H1 (cell line): ENCODE results near the gene CHN2. TPM values are rescaled to one million over a fixed set of nuclear protein-coding genes. Genes with fewer than 3 reads are reported as not detected.

Source experiments
- CTCF ChIA-PET: fragments of 300-600 bp; sonication (Branson Sonifier 250); formaldehyde crosslinking; loops from one replicate; lab custom pipeline; 2021; ENCODE audit not compliant: partially characterized antibody; lab: Charles Lee
- POLR2A ChIA-PET: fragments of 300-600 bp; sonication (Branson Sonifier 250); formaldehyde crosslinking; loops from one replicate; lab custom pipeline; 2021; ENCODE audit warnings: inconsistent platforms; ENCODE audit not compliant: partially characterized antibody; lab: Charles Lee
- DNase-seq, 2 experiments: peaks; one replicate each; pipeline versions ENCODE4 v3.0.0 to v3.0.0-alpha.2; 2010 to 2022; ENCODE audit warnings: low spot score in 2 of 2, low read depth in 1 of 2, mixed read lengths in 1 of 2
- FAIRE-seq: peaks from 2 replicates; lab custom pipeline; 2011; peaks lifted over from hg19 to GRCh38; lab: Jason Lieb, UNC
- H2AFZ ChIP-seq: 2 replicates; pipeline ENCODE4 v1.8.1; 2012; ENCODE audit warnings: low read length, inconsistent platforms
- H2AK5ac ChIP-seq: 2 replicates; pipeline ENCODE4 v1.6.1; 2013; ENCODE audit warnings: low read depth, low read length
- H2BK120ac ChIP-seq: replicated peaks from 2 replicates; pipeline ENCODE3; 2013; ENCODE audit warnings: low read depth, low read length, inconsistent platforms
- H2BK12ac ChIP-seq: 2 replicates; pipeline ENCODE4 v1.6.1; 2013; ENCODE audit warnings: low read depth, low read length
- H2BK15ac ChIP-seq: 2 replicates; pipeline ENCODE4 v1.6.1; 2013; ENCODE audit warnings: low read length
- H2BK20ac ChIP-seq: 2 replicates; pipeline ENCODE4 v1.6.1; 2013; ENCODE audit warnings: low read length
- H2BK5ac ChIP-seq: 2 replicates; pipeline ENCODE4 v1.6.1; 2013; ENCODE audit warnings: low read depth, low read length
- H3K14ac ChIP-seq: 2 replicates; pipeline ENCODE4 v1.6.1; 2013; ENCODE audit warnings: inconsistent platforms; ENCODE audit not compliant: insufficient read length
- H3K18ac ChIP-seq: 2 replicates; pipeline ENCODE4 v1.6.1; 2013; ENCODE audit warnings: low read length; ENCODE audit errors: extremely low read depth
- H3K23ac ChIP-seq: 2 replicates; pipeline ENCODE4 v1.6.1; 2013; ENCODE audit warnings: inconsistent platforms; ENCODE audit not compliant: insufficient read length
- H3K23me2 ChIP-seq: 2 replicates; pipeline ENCODE4 v1.6.1; 2013; ENCODE audit warnings: low read depth, low read length
- H3K27ac ChIP-seq: 2 replicates; pipeline ENCODE4 v1.6.1; 2011; ENCODE audit warnings: low read depth, low read length, inconsistent platforms
- H3K27me3 ChIP-seq, 4 experiments: replicated peaks in 1 of 4; 1 replicate in 1 of 4; 2 replicates in 3 of 4; pipeline versions ENCODE4 v1.6.1 to v1.8.1; 2011 to 2013; ENCODE audit warnings: low read length in 3 of 4, mild to moderate bottlenecking in 3 of 4, inconsistent platforms in 2 of 4, mixed read lengths in 2 of 4, moderate library complexity in 1 of 4; ENCODE audit not compliant: control insufficient read depth in 3 of 4, insufficient read depth in 3 of 4; ENCODE audit errors: extremely low read depth in 1 of 4
- H3K36me3 ChIP-seq, 4 experiments: 2 replicates each; pipeline versions ENCODE4 v1.6.1 to v1.8.1; 2011 to 2013; ENCODE audit warnings: mild to moderate bottlenecking in 4 of 4, low read length in 3 of 4, moderate library complexity in 2 of 4, control low read depth in 1 of 4, inconsistent platforms in 1 of 4; ENCODE audit not compliant: insufficient read depth in 4 of 4, control insufficient read depth in 2 of 4
- H3K4ac ChIP-seq: replicated peaks from 2 replicates; pipeline ENCODE3; 2013; ENCODE audit warnings: low read length, low read depth, mixed read lengths, inconsistent platforms; ENCODE audit not compliant: insufficient read length
- H3K4me1 ChIP-seq, 4 experiments: replicated peaks in 1 of 4; 1 replicate in 1 of 4; 2 replicates in 3 of 4; pipeline versions ENCODE4 v1.6.1 to v1.8.1; 2011 to 2013; ENCODE audit warnings: low read length in 3 of 4, inconsistent platforms in 2 of 4, mixed read lengths in 1 of 4; ENCODE audit not compliant: insufficient read depth in 4 of 4, control insufficient read depth in 3 of 4
- H3K4me2 ChIP-seq, 2 experiments: 2 replicates each; pipeline versions ENCODE4 v1.6.1 to v1.8.1; 2011 to 2013; ENCODE audit warnings: low read depth in 2 of 2, low read length in 2 of 2, control low read depth in 1 of 2, inconsistent platforms in 1 of 2, mild to moderate bottlenecking in 1 of 2; ENCODE audit not compliant: insufficient read depth in 1 of 2
- H3K4me3 ChIP-seq, 4 experiments: fragments of 200-600, 300-600 bp in 1 of 4; sonication (generic), shearing (Covaris generic), sonication (Bioruptor Twin) in 1 of 4; 2 replicates each; pipeline versions ENCODE4 v1.5.1 to v1.8.1; 2011 to 2016; ENCODE audit warnings: low read length in 4 of 4, low read depth in 3 of 4, control low read depth in 2 of 4, inconsistent platforms in 2 of 4, mild to moderate bottlenecking in 2 of 4, mixed read lengths in 1 of 4, moderate library complexity in 1 of 4; ENCODE audit not compliant: insufficient read depth in 2 of 4; ENCODE audit errors: extremely low read depth in 1 of 4
- H3K56ac ChIP-seq: replicated peaks from 2 replicates; pipeline ENCODE3; 2013; ENCODE audit warnings: low read depth, mild to moderate bottlenecking, mixed read lengths, low read length, inconsistent platforms; ENCODE audit not compliant: insufficient read length
- H3K79me1 ChIP-seq: 2 replicates; pipeline ENCODE4 v1.6.1; 2013; ENCODE audit warnings: low read depth, low read length, control low read depth
- H3K79me2 ChIP-seq, 2 experiments: 2 replicates each; pipeline versions ENCODE4 v1.6.1 to v1.8.1; 2012 to 2013; ENCODE audit warnings: low read length in 2 of 2, mild to moderate bottlenecking in 2 of 2, inconsistent platforms in 1 of 2; ENCODE audit not compliant: insufficient read depth in 2 of 2, control insufficient read depth in 1 of 2
- H3K9ac ChIP-seq, 4 experiments: replicated peaks in 1 of 4; 1 replicate in 1 of 4; 2 replicates in 3 of 4; pipeline versions ENCODE4 v1.6.1 to v1.8.1; 2011 to 2013; ENCODE audit warnings: low read depth in 3 of 4, low read length in 3 of 4, control low read depth in 2 of 4, mild to moderate bottlenecking in 2 of 4, moderate library complexity in 2 of 4, inconsistent platforms in 1 of 4; ENCODE audit errors: extremely low read depth in 1 of 4
- H3K9me3 ChIP-seq, 2 experiments: 2 replicates each; pipeline versions ENCODE4 v1.6.1 to v1.8.1; 2012 to 2013; ENCODE audit warnings: mild to moderate bottlenecking in 2 of 2, moderate library complexity in 2 of 2, control low read depth in 1 of 2, inconsistent platforms in 1 of 2, low read depth in 1 of 2, low read length in 1 of 2, mixed read lengths in 1 of 2; ENCODE audit not compliant: insufficient read depth in 2 of 2
- H4K20me1 ChIP-seq, 2 experiments: replicated peaks in 1 of 2; 2 replicates each; pipeline versions ENCODE3 to v1.8.1; 2011 to 2013; ENCODE audit warnings: inconsistent platforms in 2 of 2, low read length in 2 of 2, mild to moderate bottlenecking in 1 of 2; ENCODE audit not compliant: insufficient read depth in 2 of 2, control insufficient read depth in 1 of 2
- H4K5ac ChIP-seq: 2 replicates; pipeline ENCODE4 v1.6.1; 2013; ENCODE audit warnings: low read length, low read depth, mixed read lengths, inconsistent platforms; ENCODE audit not compliant: insufficient read length
- H4K8ac ChIP-seq: 2 replicates; pipeline ENCODE4 v1.8.0; 2013; ENCODE audit warnings: mild to moderate bottlenecking, moderate library complexity, low read length, inconsistent platforms; ENCODE audit not compliant: insufficient read depth; ENCODE audit errors: extremely low read depth
- H4K91ac ChIP-seq: replicated peaks from 2 replicates; pipeline ENCODE3; 2013; ENCODE audit warnings: low read length, mixed read lengths, inconsistent platforms; ENCODE audit not compliant: insufficient read length
- WGBS, 2 experiments: shearing (Covaris generic) in 1 of 2; methylation state at CpG; one replicate each; pipeline versions ENCODE4 v1.1.6 to v1.1.7; 2013 to 2015; ENCODE audit warnings: low lambda C conversion rate in 2 of 2, mixed read lengths in 2 of 2, inconsistent platforms in 1 of 2, low coverage in 1 of 2, missing lambda C conversion rate in 1 of 2; ENCODE audit not compliant: insufficient replicate concordance in 2 of 2, insufficient coverage in 1 of 2, insufficient read length in 1 of 2; ENCODE audit errors: extremely low coverage in 1 of 2, missing lambda C conversion rate in 1 of 2; 5-methylcytosine and 5-hydroxymethylcytosine counted together
- polyA plus RNA-seq, 7 experiments: library from polyadenylated mRNA; depleted of rRNA in 3 of 7; stranded (reverse) in 5 of 7; unstranded in 2 of 7; fragments of >200 nt in 5 of 7; fragments of 200-250 nt in 2 of 7; gene quantifications; 1 replicate in 5 of 7; 2 replicates in 1 of 7; 4 replicates in 1 of 7; pipeline versions ENCODE4 v1.2.1 to v1.2.3, GENCODE V29; 2011 to 2013; ENCODE audit warnings: missing spikeins in 2 of 7, mixed read lengths in 2 of 7
- total RNA-seq: library from RNA; stranded (reverse); fragmentation: NEBNext Ultra II Directional; extraction: Animal tissue kit (Norgen Biotek cat#: 25700); gene quantifications from 2 replicates; pipeline ENCODE4 v1.2.1, GENCODE V29; 2021

The CHN2 gene
- total and polyA plus RNA-seq, 2 of the 8 experiments (the other 6 are each of a cell fraction or from before 2014, with no cell fraction given) = 2.9 to 4.8 TPM

GRCh38 chr7:29289156-29290021, 94.8 kb downstream of the CHN2 start:
- no peak overlapping the region for H4K8ac ChIP-seq
- FAIRE-seq = no peak
- no peaks in the 10 kb centered on the region for H3K27me3 ChIP-seq
- H4K20me1 ChIP-seq = no peaks in the 10 kb centered on the region
- H2BK120ac ChIP-seq = peak overlapping the region; percentile 25
- H3K14ac ChIP-seq = no peak overlapping the region
- peak overlapping the region; percentile 83; the same call in 1 of the 2 replicates for H2BK20ac ChIP-seq
- H2BK12ac ChIP-seq = peak overlapping the region; percentile 82
- peak overlapping the region; percentile 12 to 51; a peak in 2 of 4 replicates for H3K4me2 ChIP-seq
- ChIA-PET POLR2A (interaction anchor here (0.8 kb wide), 1 partner anchor 45 kb away, joined by 3 read pairs; no protein-coding TSS in a partner anchor), CTCF (interaction anchor here (10.9 kb wide), 1 partner anchor 9 kb away, joined by 67 read pairs; no protein-coding TSS in a partner anchor)
- peak overlapping the region; percentile 55; the same call in 1 of the 2 replicates for H2BK15ac ChIP-seq
- DNase-seq = no peak
- H3K79me2 ChIP-seq = no peaks in the 10 kb centered on the region
- H3K23me2 ChIP-seq = no peaks in the 10 kb centered on the region
- no peaks in the 10 kb centered on the region for H3K9me3 ChIP-seq
- WGBS, 2 experiments = 80% methylated on average over 15 of the region's 15 CpGs; no CpG with 5 or more reads in 1 of the 2 experiments
- no peaks in the 10 kb centered on the region for H3K36me3 ChIP-seq
- H3K4ac ChIP-seq = no peak overlapping the region
- no peak overlapping the region for H4K5ac ChIP-seq
- no peak overlapping the region for H3K9ac ChIP-seq
- H4K91ac ChIP-seq = peak overlapping the region; percentile 67
- H3K23ac ChIP-seq = no peak overlapping the region
- H3K27ac ChIP-seq = no peak overlapping the region
- H2AK5ac ChIP-seq = peak overlapping the region; percentile 9; the same call in 1 of the 2 replicates
- no peak overlapping the region for H2AFZ ChIP-seq
- H3K18ac ChIP-seq = peak overlapping the region; percentile 88
- no peak overlapping the region for H3K4me3 ChIP-seq
- peak overlapping the region; percentile 60; the same call in 1 of the 2 replicates for H2BK5ac ChIP-seq
- H3K4me1 ChIP-seq = peaks cover 9 to 21% (median 20%) of the 10 kb centered on the region in 4 experiments
- no peak overlapping the region for H3K56ac ChIP-seq
- H3K79me1 ChIP-seq = no peaks in the 10 kb centered on the region
